SK-N-SH (cell line): Measurements from ENCODE around the gene EEF1A2. TPM values are rescaled to one million over a fixed set of nuclear protein-coding genes. Genes with fewer than 3 reads are reported as not detected.

ENCODE experiments used
- CTCF ChIA-PET: fragments of 300-600, 350-600 bp; formaldehyde crosslinking; extraction: SDS; loops from one replicate; lab custom pipeline; 2021; lab: Yijun Ruan, JAX
- POLR2A ChIA-PET: fragments of 350-600 bp; sonication (Branson Sonifier 250); formaldehyde crosslinking; extraction: SDS; loops from one replicate; lab custom pipeline; 2020; ENCODE audit warnings: antibody characterized with exemption, inconsistent platforms; lab: Yijun Ruan, JAX
- DNase-seq: peaks from one replicate; pipeline ENCODE4 v3.0.0; 2012
- H2AFZ ChIP-seq: fragments of 200-600 bp; sonication (generic); 2 replicates; pipeline ENCODE4 v1.8.1; 2016; ENCODE audit warnings: antibody characterized with exemption, mild to moderate bottlenecking, low read depth
- H3F3A ChIP-seq: fragments of 200-600 bp; sonication (generic); replicated peaks from 2 replicates; pipeline ENCODE3; 2016; ENCODE audit warnings: antibody characterized with exemption, mild to moderate bottlenecking; ENCODE audit not compliant: insufficient read depth
- H3K27ac ChIP-seq, 2 experiments: fragments of 200-500 bp in 1 of 2; fragments of 200-600 bp in 1 of 2; sonication (Bioruptor generic) in 1 of 2; sonication (generic), shearing (Covaris generic) in 1 of 2; 2 replicates each; pipeline versions ENCODE4 v1.5.1 to v1.6.1; 2014 to 2016; ENCODE audit warnings: low read depth in 2 of 2, inconsistent platforms in 1 of 2, low read length in 1 of 2, mild to moderate bottlenecking in 1 of 2, mixed read lengths in 1 of 2
- H3K27me3 ChIP-seq: fragments of 200-600 bp; sonication (generic), shearing (Covaris generic); 2 replicates; pipeline ENCODE4 v1.6.1; 2016; ENCODE audit warnings: mixed run types; ENCODE audit not compliant: insufficient read depth
- H3K36me3 ChIP-seq, 2 experiments: fragments of 200-500 bp in 1 of 2; fragments of 200-600 bp in 1 of 2; sonication (Bioruptor generic) in 1 of 2; sonication (generic) in 1 of 2; replicated peaks in 1 of 2; 2 replicates each; pipeline versions ENCODE3 to v1.5.1; 2014 to 2016; ENCODE audit warnings: low read length in 1 of 2, mild to moderate bottlenecking in 1 of 2; ENCODE audit not compliant: insufficient read depth in 2 of 2, control insufficient read depth in 1 of 2
- H3K4me1 ChIP-seq, 2 experiments: fragments of 200-500 bp in 1 of 2; fragments of 200-600 bp in 1 of 2; sonication (Bioruptor generic) in 1 of 2; sonication (generic), shearing (Covaris generic) in 1 of 2; 2 replicates each; pipeline versions ENCODE4 v1.5.1 to v1.6.1; 2014 to 2016; ENCODE audit warnings: low read depth in 1 of 2, low read length in 1 of 2, mixed run types in 1 of 2; ENCODE audit not compliant: insufficient read depth in 2 of 2, control insufficient read depth in 1 of 2
- H3K4me2 ChIP-seq: fragments of 200-600 bp; sonication (generic), shearing (Covaris generic); 2 replicates; pipeline ENCODE4 v1.6.1; 2017; ENCODE audit warnings: mixed run types
- H3K4me3 ChIP-seq, 2 experiments: fragments of 200-500 bp in 1 of 2; fragments of 200-600 bp in 1 of 2; sonication (Bioruptor generic) in 1 of 2; sonication (generic), shearing (Covaris generic) in 1 of 2; 2 replicates each; pipeline versions ENCODE4 v1.5.1 to v1.8.1; 2014 to 2016; ENCODE audit warnings: low read depth in 2 of 2, inconsistent platforms in 1 of 2, low read length in 1 of 2, mild to moderate bottlenecking in 1 of 2, mixed read lengths in 1 of 2, moderate library complexity in 1 of 2
- H3K79me2 ChIP-seq: fragments of 200-600 bp; sonication (generic); 2 replicates; pipeline ENCODE4 v1.8.1; 2017; ENCODE audit warnings: mild to moderate bottlenecking; ENCODE audit not compliant: insufficient read depth
- H3K9ac ChIP-seq: fragments of 200-600 bp; sonication (generic); 2 replicates; pipeline ENCODE4 v1.6.1; 2017; ENCODE audit warnings: mixed run types
- H3K9me2 ChIP-seq: fragments of 200-600 bp; sonication (generic); 2 replicates; pipeline ENCODE4 v1.6.1; 2017; ENCODE audit warnings: mixed run types
- H3K9me3 ChIP-seq: fragments of 200-600 bp; sonication (generic); 2 replicates; pipeline ENCODE4 v1.6.1; 2017; ENCODE audit warnings: mixed run types, mild to moderate bottlenecking, moderate library complexity
- H4K20me1 ChIP-seq: fragments of 200-600 bp; sonication (generic); 2 replicates; pipeline ENCODE4 v1.6.1; 2017; ENCODE audit warnings: mild to moderate bottlenecking, mixed run types; ENCODE audit not compliant: insufficient read depth
- CHD2 ChIP-seq: fragments of 150-350 bp; IDR thresholded peaks from 2 replicates; pipeline ENCODE4 v1.6.1; 2018; ENCODE audit warnings: low read length; ENCODE audit not compliant: partially characterized antibody
- EP300 ChIP-seq, 2 experiments: IDR thresholded peaks; 2 replicates each; pipeline versions ENCODE4 v1.4.0 to v1.6.1; 2012; ENCODE audit warnings: borderline replicate concordance in 1 of 2, low read depth in 1 of 2, low read length in 1 of 2
- EZH2phosphoT487 ChIP-seq: fragments of 200-600 bp; sonication (generic); IDR thresholded peaks from 2 replicates; pipeline ENCODE4 v1.6.1; 2017; ENCODE audit warnings: low read depth, mixed run types, mild to moderate bottlenecking, antibody characterized with exemption, moderate library complexity, borderline replicate concordance
- FOSL2 ChIP-seq: IDR thresholded peaks from 2 replicates; pipeline ENCODE4 v1.4.0; 2012; ENCODE audit warnings: low read depth, mild to moderate bottlenecking, moderate library complexity, borderline replicate concordance
- GABPA ChIP-seq: IDR thresholded peaks from 2 replicates; pipeline ENCODE4 v1.4.0; 2012; ENCODE audit warnings: low read depth, mild to moderate bottlenecking
- MEF2A ChIP-seq: IDR thresholded peaks from 2 replicates; pipeline ENCODE4 v1.4.0; 2012; ENCODE audit warnings: low read depth, borderline replicate concordance
- NFIC ChIP-seq: IDR thresholded peaks from 2 replicates; pipeline ENCODE4 v1.4.0; 2012; ENCODE audit warnings: borderline replicate concordance
- POLR2AphosphoS5 ChIP-seq: IDR thresholded peaks from 2 replicates; pipeline ENCODE4 v1.6.1; 2012; ENCODE audit warnings: low read depth, low read length
- RAD21 ChIP-seq: IDR thresholded peaks from 2 replicates; pipeline ENCODE4 v1.6.1; 2012; ENCODE audit warnings: mild to moderate bottlenecking, low read length
- RCOR1 ChIP-seq: fragments of 150-350 bp; IDR thresholded peaks from 2 replicates; pipeline ENCODE4 v1.6.1; 2017; ENCODE audit warnings: antibody characterized with exemption, low read length
- RFX5 ChIP-seq: IDR thresholded peaks from 2 replicates; pipeline ENCODE4 v1.6.1; 2012; ENCODE audit warnings: mild to moderate bottlenecking, improper control_type of control experiment, low read length
- RXRA ChIP-seq: IDR thresholded peaks from 2 replicates; pipeline ENCODE4 v1.4.0; 2012; ENCODE audit warnings: low read depth, mild to moderate bottlenecking, borderline replicate concordance
- SMC3 ChIP-seq: IDR thresholded peaks from 2 replicates; pipeline ENCODE4 v1.6.1; 2012; ENCODE audit warnings: low read depth, low read length, improper control_type of control experiment
- YY1 ChIP-seq: IDR thresholded peaks from 2 replicates; pipeline ENCODE4 v1.4.0; 2012; ENCODE audit warnings: low read depth, mild to moderate bottlenecking
- WGBS: methylation state at CpG from one replicate; pipeline ENCODE4 v1.1.6; 2017; ENCODE audit warnings: low lambda C conversion rate; 5-methylcytosine and 5-hydroxymethylcytosine counted together
- polyA plus RNA-seq, 3 experiments: library from polyadenylated mRNA; depleted of rRNA; stranded (reverse); fragments of >200 nt; gene quantifications; 2 replicates each; pipeline ENCODE4 v1.2.3, GENCODE V29; 2012
- TF ChIP-seq, protein P1 (sequence below): IDR thresholded peaks from 2 replicates; pipeline ENCODE4 v1.4.0; 2012; ENCODE audit warnings: low read depth, borderline replicate concordance
- TF ChIP-seq, protein P2 (sequence below): IDR thresholded peaks from 2 replicates; pipeline ENCODE4; 2012
- TF ChIP-seq, protein P3 (sequence below): fragments of 200-600 bp; sonication (generic); IDR thresholded peaks from 2 replicates; pipeline ENCODE4 v1.6.1; 2017; ENCODE audit warnings: antibody characterized with exemption, mild to moderate bottlenecking, moderate library complexity
- TF ChIP-seq, protein P4 (sequence below): IDR thresholded peaks from 2 replicates; pipeline ENCODE4 v1.4.0; 2012; ENCODE audit warnings: low read depth, borderline replicate concordance

EEF1A2 gene
- polyA plus RNA-seq, 1 of the 3 experiments (the other 2 are of a cell fraction), result 16.5 TPM

DNA sequence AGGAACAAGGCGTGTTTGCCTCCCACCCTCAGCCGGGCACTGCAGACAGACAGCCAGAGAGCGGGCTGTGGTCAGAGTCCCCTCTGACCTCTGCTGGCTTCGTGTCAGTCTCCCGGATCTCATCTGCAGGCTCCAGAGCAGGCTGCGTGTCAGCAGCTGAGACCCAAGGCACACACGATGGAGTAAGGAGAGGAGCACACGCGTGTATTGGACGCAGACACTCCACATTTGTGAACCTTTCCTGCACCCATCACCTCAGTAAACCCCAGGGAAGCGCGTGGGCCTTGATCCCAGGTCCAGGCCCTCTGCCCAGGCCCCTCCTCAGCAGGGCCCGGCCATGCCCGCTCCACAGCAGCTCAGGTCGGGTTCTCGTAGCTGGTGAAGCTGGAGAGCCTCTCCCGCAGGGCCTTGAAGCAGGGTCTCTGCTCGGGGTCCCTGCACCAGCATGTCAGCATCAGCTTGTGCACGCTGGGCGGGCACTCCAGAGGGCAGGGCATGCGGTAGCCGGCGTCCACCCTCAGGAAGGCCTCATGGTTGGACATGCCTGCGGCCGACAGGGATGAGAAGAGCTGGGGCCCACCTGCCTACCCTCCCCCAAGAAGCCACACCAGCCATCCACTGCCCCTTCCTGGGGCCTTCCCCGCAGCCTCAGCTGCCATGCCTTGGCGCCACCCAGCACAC is 30.4 kb upstream of the EEF1A2 start:
- peak; percentile 24 for DNase-seq
- Histone ChIP-seq H2AFZ (no peak overlapping the region), H3K9me2 (no peaks in the 10 kb centered on the region), H3K27ac (no peak overlapping the region), H3K9me3 (no peaks in the 10 kb centered on the region), H3K27me3 (no peaks in the 10 kb centered on the region), H3K36me3 (no peaks in the 10 kb centered on the region), H3K9ac (no peak overlapping the region), H3K4me2 (no peak overlapping the region), H3F3A (peaks cover 29% of the 10 kb centered on the region), H3K79me2 (no peaks in the 10 kb centered on the region), H3K4me1 (no peaks in the 10 kb centered on the region), H4K20me1 (peaks cover 14% of the 10 kb centered on the region; the same call in 1 of the 2 replicates), H3K4me3 (no peak overlapping the region)
- TF ChIP-seq YY1 (no peak), EP300 (IDR thresholded peaks at IDR 0.05; ENCODE audit: borderline replicate concordance in 1 of 2, low read depth in 1 of 2, low read length in 1 of 2) (no peak), SMC3 (no peak), CHD2 (no peak), NFIC (no peak), RAD21 (no peak), RXRA (no peak), POLR2AphosphoS5 (no peak)
- ChIA-PET CTCF (interaction anchor here (0.8 to 5.2 kb wide), 6 partner anchors 8 to 219 kb away, joined by 3 to 25 read pairs (median 3); no protein-coding TSS in a partner anchor), POLR2A (interaction anchor here (0.5 to 1.2 kb wide), 3 partner anchors 8 to 55 kb away, joined by 3 to 4 read pairs (median 4); partner anchors contain the start of gene PPDPF)
- 82% methylated on average over 12 of the region's 27 CpGs for WGBS

DNA sequence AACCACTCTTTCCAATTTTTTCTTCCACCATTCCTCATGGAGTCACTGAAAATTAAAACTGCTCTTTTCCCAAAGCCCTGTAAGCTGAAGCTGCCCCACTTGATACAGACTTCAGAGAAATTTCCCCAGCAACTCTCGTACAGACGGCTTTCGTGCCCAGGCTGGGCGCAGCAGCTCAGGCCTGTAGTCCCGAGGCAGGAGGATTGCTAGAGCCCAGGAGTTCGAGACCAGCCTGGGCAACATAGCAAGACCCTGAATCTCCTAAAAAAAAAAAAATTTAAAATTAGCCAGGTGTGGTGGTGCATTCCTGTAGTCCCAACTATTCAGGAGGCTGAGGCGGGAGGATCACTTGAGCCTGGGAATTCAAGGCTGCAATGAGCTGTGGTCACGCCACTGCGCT is 28.3 kb upstream of the EEF1A2 start:
- no peak for DNase-seq
- peaks cover 32% of the 10 kb centered on the region for H4K20me1 ChIP-seq
- POLR2A ChIA-PET, result interaction anchor here (0.6 to 0.9 kb wide), 3 partner anchors 25 to 215 kb away, joined by 3 to 6 read pairs (median 3); no protein-coding TSS in a partner anchor
- no peak overlapping the region for H2AFZ ChIP-seq
- CTCF ChIA-PET, result interaction anchor here (0.9 to 5.2 kb wide), 5 partner anchors 12 to 453 kb away, joined by 3 to 25 read pairs (median 3); no protein-coding TSS in a partner anchor
- no peaks in the 10 kb centered on the region for H3K9me3 ChIP-seq
- H3K4me2 ChIP-seq, result no peak overlapping the region
- H3F3A ChIP-seq, result peaks cover 41% of the 10 kb centered on the region
- 90% methylated on average over 9 of the region's 9 CpGs for WGBS
- H3K27me3 ChIP-seq, result no peaks in the 10 kb centered on the region
- no peak overlapping the region for H3K9ac ChIP-seq
- H3K4me1 ChIP-seq, result peaks cover 1 to 5% of the 10 kb centered on the region in 2 experiments; a peak in 3 of 4 replicates
- H3K79me2 ChIP-seq, result peaks cover 11% of the 10 kb centered on the region
- peaks cover 10 to 17% of the 10 kb centered on the region in 2 experiments for H3K36me3 ChIP-seq
- no peaks in the 10 kb centered on the region for H3K9me2 ChIP-seq
- H3K4me3 ChIP-seq, result no peak overlapping the region
- H3K27ac ChIP-seq, result no peak overlapping the region
- TF ChIP-seq, protein P1, sequence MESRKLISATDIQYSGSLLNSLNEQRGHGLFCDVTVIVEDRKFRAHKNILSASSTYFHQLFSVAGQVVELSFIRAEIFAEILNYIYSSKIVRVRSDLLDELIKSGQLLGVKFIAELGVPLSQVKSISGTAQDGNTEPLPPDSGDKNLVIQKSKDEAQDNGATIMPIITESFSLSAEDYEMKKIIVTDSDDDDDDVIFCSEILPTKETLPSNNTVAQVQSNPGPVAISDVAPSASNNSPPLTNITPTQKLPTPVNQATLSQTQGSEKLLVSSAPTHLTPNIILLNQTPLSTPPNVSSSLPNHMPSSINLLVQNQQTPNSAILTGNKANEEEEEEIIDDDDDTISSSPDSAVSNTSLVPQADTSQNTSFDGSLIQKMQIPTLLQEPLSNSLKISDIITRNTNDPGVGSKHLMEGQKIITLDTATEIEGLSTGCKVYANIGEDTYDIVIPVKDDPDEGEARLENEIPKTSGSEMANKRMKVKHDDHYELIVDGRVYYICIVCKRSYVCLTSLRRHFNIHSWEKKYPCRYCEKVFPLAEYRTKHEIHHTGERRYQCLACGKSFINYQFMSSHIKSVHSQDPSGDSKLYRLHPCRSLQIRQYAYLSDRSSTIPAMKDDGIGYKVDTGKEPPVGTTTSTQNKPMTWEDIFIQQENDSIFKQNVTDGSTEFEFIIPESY, result no peak
- TF ChIP-seq CHD2 (no peak), YY1 (no peak), RCOR1 (no peak), GABPA (no peak), POLR2AphosphoS5 (no peak), MEF2A (no peak), RFX5 (no peak), SMC3 (no peak), EZH2phosphoT487 (no peak), EP300 (IDR thresholded peaks at IDR 0.05; ENCODE audit: borderline replicate concordance in 1 of 2, low read depth in 1 of 2, low read length in 1 of 2) (no peak), FOSL2 (no peak)
- TF ChIP-seq, protein P2, sequence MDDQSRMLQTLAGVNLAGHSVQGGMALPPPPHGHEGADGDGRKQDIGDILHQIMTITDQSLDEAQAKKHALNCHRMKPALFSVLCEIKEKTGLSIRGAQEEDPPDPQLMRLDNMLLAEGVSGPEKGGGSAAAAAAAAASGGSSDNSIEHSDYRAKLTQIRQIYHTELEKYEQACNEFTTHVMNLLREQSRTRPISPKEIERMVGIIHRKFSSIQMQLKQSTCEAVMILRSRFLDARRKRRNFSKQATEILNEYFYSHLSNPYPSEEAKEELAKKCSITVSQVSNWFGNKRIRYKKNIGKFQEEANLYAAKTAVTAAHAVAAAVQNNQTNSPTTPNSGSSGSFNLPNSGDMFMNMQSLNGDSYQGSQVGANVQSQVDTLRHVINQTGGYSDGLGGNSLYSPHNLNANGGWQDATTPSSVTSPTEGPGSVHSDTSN, result no peak
- TF ChIP-seq, protein P3, sequence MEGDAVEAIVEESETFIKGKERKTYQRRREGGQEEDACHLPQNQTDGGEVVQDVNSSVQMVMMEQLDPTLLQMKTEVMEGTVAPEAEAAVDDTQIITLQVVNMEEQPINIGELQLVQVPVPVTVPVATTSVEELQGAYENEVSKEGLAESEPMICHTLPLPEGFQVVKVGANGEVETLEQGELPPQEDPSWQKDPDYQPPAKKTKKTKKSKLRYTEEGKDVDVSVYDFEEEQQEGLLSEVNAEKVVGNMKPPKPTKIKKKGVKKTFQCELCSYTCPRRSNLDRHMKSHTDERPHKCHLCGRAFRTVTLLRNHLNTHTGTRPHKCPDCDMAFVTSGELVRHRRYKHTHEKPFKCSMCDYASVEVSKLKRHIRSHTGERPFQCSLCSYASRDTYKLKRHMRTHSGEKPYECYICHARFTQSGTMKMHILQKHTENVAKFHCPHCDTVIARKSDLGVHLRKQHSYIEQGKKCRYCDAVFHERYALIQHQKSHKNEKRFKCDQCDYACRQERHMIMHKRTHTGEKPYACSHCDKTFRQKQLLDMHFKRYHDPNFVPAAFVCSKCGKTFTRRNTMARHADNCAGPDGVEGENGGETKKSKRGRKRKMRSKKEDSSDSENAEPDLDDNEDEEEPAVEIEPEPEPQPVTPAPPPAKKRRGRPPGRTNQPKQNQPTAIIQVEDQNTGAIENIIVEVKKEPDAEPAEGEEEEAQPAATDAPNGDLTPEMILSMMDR, result no peak
- TF ChIP-seq, protein P4, sequence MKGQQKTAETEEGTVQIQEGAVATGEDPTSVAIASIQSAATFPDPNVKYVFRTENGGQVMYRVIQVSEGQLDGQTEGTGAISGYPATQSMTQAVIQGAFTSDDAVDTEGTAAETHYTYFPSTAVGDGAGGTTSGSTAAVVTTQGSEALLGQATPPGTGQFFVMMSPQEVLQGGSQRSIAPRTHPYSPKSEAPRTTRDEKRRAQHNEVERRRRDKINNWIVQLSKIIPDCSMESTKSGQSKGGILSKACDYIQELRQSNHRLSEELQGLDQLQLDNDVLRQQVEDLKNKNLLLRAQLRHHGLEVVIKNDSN, result no peak
